Spleen (tissue), 11 donors: Measurements from ENCODE around the gene GPR35. TPM values are rescaled to one million over a fixed set of nuclear protein-coding genes. Genes with fewer than 3 reads are reported as not detected.

ENCODE experiments used
- DNase-seq: peaks from one replicate; pipeline ENCODE4 v3.0.0-alpha.2; 2020
- H3K27ac ChIP-seq, 8 donors: fragments of 200-600 bp; sonication (generic) in 7 of 8; 1 replicate in 4 of 8; 2 replicates in 4 of 8; pipeline versions ENCODE4 v1.5.0 to v1.8.0; 2016 to 2021; ENCODE audit warnings: inconsistent platforms in 4 of 8, mild to moderate bottlenecking in 4 of 8, moderate library complexity in 1 of 8
- H3K27me3 ChIP-seq, 7 donors: fragments of 200-600 bp; sonication (generic) in 6 of 7; replicated peaks in 1 of 7; 1 replicate in 4 of 7; 2 replicates in 3 of 7; pipeline versions ENCODE4 v1.5.0 to v1.8.0; 2016 to 2021; ENCODE audit warnings: inconsistent platforms in 3 of 7, mild to moderate bottlenecking in 1 of 7
- H3K36me3 ChIP-seq, 6 donors: fragments of 200-600 bp; sonication (generic) in 5 of 6; 1 replicate in 4 of 6; 2 replicates in 2 of 6; pipeline versions ENCODE4 v1.5.0 to v1.8.0; 2016 to 2021; ENCODE audit warnings: inconsistent platforms in 2 of 6
- H3K4me1 ChIP-seq, 6 donors: fragments of 200-600 bp; sonication (generic) in 5 of 6; 1 replicate in 3 of 6; 2 replicates in 3 of 6; pipeline versions ENCODE4 v1.5.0 to v1.8.0; 2016 to 2021; ENCODE audit warnings: inconsistent platforms in 3 of 6
- H3K4me3 ChIP-seq, 8 donors: fragments of 200-600 bp; sonication (generic) in 7 of 8; 1 replicate in 4 of 8; 2 replicates in 4 of 8; pipeline versions ENCODE4 v1.5.0 to v1.8.0; 2016 to 2021; ENCODE audit warnings: inconsistent platforms in 4 of 8, mild to moderate bottlenecking in 4 of 8, moderate library complexity in 2 of 8
- H3K9me3 ChIP-seq, 8 donors: fragments of 200-600 bp; sonication (generic) in 7 of 8; 1 replicate in 4 of 8; 2 replicates in 4 of 8; pipeline versions ENCODE4 v1.5.0 to v1.8.0; 2016 to 2021; ENCODE audit warnings: inconsistent platforms in 4 of 8
- POLR2A ChIP-seq, 3 donors: fragments of 450-650 bp; IDR thresholded peaks; one replicate each; pipeline ENCODE4 v1.5.1; 2017; ENCODE audit warnings: antibody characterized with exemption in 3 of 3, mild to moderate bottlenecking in 1 of 3
- POLR2AphosphoS5 ChIP-seq, 3 donors: sonication (generic); formaldehyde crosslinking; IDR thresholded peaks; one replicate each; pipeline ENCODE4 v1.5.1; 2017; ENCODE audit warnings: antibody characterized with exemption in 3 of 3
- WGBS, 5 donors: extraction: QIAGEN DNeasy Blood & Tissue Kit in 3 of 5; methylation state at CpG; one replicate each; pipeline versions ENCODE4 v1.1.5 to v1.1.7; 2013 to 2018; 5-methylcytosine and 5-hydroxymethylcytosine counted together
- intact Hi-C: fragments of 100-400 bp; cut with DNase I; formaldehyde crosslinking; loops from one replicate; pipeline ENCODE4 v1.15.0; 2023; ENCODE audit warnings: low total_unique reads
- polyA plus RNA-seq, 3 donors: library from polyadenylated mRNA; stranded (reverse); fragments of 200-250 nt; gene quantifications; one replicate each; pipeline ENCODE4 v1.2.1, GENCODE V29; 2013
- total RNA-seq, 7 donors: library from RNA; depleted of rRNA in 3 of 7; stranded (reverse); fragments of >200 nt in 3 of 7; fragmentation: NEBNext Ultra II Directional in 4 of 7; extraction: Animal tissue kit (Norgen Biotek cat#: 25700) in 4 of 7; gene quantifications; one replicate each; pipeline versions ENCODE4 v1.1.0 to v1.2.1, GENCODE V29; 2016 to 2021
- TF ChIP-seq, protein P1 (sequence below), 11 experiments: fragments of 200-600 bp in 7 of 11; fragments of 450-650 bp in 4 of 11; sonication (generic) in 4 of 11; IDR thresholded peaks in 8 of 11; conservative IDR thresholded peaks in 3 of 11; 1 replicate in 7 of 11; 2 replicates in 4 of 11; pipeline versions ENCODE4 v1.4.0 to v1.8.0; 2016 to 2021; ENCODE audit warnings: antibody characterized with exemption in 11 of 11, inconsistent platforms in 4 of 11, mild to moderate bottlenecking in 1 of 11
- donor health status: healthy with polysubstance abuse.
- donor health status: DM: no; HTN: no; CAD: no; lungs with moderate emphysema.
- donor health status: DM: no; HTN: no; CAD: no.
- donor health status: Bipolar disorder and iron deficiency.
- donor health status: healthy.
- donor health status: DM: no; HTN: no; CAD: no.
- donor health status: DM: yes; HTN: yes; CAD: no.

GPR35 gene
- total and polyA plus RNA-seq, 10 donors, result 7.4 to 25.3 (median 18.3) TPM

DNA sequence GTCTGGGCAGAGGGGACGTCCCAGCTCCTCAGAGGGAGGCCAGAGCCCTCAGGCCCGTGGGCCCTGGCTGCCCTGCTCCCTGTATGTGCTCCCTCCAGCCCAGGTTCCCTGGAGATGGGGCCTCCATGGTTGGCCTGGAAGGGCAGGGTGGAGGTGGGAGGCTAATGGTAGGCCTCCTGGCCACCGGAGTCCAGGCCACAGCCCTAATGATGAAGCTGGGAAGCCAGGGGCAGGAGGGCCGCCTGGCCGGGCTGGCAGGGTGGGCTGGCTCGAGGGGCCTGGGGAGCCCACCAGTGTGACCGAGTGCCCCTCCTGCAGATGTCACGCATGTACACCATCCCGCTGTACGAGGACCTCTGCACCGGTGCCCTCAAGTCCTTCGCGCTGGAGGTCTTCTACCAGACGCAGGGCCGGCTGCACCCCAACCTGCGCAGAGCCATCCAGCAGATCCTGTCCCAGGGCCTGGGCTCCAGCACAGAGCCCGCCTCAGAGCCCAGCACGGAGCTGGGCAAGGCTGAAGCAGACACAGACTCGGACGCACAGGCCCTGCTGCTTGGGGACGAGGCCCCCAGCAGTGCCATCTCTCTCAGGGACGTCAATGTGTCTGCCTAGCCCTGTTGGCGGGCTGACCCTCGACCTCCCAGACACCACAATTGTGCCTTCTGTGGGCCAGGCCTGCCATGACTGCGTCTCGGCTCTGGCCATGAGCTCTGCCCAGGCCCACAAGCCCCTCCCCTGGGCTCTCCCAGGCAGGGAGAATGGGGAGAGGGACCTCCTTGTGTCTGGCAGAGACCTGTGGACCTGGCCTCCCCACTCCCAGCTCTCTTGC lies 47.8 kb upstream of the GPR35 start:
- WGBS, 5 donors, result 91 to 94% (median 93%) methylated on average over 7 to 26 of the region's 26 CpGs
- Histone ChIP-seq H3K27ac (peak overlapping the region in 1 of 8 donors; percentile 86), H3K27me3 (no peaks in the 10 kb centered on the region), H3K4me1 (peaks cover 4 to 45% (median 24%) of the 10 kb centered on the region in 6 donors), H3K36me3 (peaks cover 3 to 73% (median 62%) of the 10 kb centered on the region in 6 donors), H3K9me3 (peaks cover 0 to 8% (median 6%) of the 10 kb centered on the region in 8 donors), H3K4me3 (no peak overlapping the region)
- intact Hi-C loops, result no loop called here
- DNase-seq, result no peak
- TF ChIP-seq POLR2AphosphoS5 (IDR thresholded peaks at IDR 0.05), result peak in 1 of 3 donors; percentile 1
- TF ChIP-seq, protein P1, sequence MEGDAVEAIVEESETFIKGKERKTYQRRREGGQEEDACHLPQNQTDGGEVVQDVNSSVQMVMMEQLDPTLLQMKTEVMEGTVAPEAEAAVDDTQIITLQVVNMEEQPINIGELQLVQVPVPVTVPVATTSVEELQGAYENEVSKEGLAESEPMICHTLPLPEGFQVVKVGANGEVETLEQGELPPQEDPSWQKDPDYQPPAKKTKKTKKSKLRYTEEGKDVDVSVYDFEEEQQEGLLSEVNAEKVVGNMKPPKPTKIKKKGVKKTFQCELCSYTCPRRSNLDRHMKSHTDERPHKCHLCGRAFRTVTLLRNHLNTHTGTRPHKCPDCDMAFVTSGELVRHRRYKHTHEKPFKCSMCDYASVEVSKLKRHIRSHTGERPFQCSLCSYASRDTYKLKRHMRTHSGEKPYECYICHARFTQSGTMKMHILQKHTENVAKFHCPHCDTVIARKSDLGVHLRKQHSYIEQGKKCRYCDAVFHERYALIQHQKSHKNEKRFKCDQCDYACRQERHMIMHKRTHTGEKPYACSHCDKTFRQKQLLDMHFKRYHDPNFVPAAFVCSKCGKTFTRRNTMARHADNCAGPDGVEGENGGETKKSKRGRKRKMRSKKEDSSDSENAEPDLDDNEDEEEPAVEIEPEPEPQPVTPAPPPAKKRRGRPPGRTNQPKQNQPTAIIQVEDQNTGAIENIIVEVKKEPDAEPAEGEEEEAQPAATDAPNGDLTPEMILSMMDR (IDR thresholded peaks at IDR 0.05 in 8 of 11, conservative IDR thresholded peaks at IDR 0.05 in 3 of 11), result no peak

DNA sequence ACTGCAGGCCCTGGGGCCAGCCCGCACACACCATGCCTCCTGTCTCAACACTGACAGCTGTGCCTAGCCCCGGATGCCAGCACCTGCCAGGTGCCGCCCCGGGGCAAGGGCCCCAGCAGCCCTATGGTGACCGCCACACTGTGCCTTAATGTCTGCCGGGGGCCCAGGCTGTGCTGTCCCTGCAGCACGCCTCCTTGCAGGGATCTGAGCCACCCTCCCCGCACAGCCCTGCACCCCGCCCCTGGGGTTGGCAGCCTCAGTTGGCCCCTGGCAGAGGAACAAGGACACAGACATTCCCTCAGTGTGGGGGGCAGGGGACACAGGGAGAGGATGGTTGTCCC lies 47.2 kb upstream of the GPR35 start:
- H3K36me3 ChIP-seq, result peaks cover 3 to 67% (median 57%) of the 10 kb centered on the region in 6 donors
- peaks cover 4 to 47% (median 24%) of the 10 kb centered on the region in 6 donors for H3K4me1 ChIP-seq
- no peaks in the 10 kb centered on the region for H3K27me3 ChIP-seq
- no peak overlapping the region for H3K4me3 ChIP-seq
- intact Hi-C loops, result no loop called here
- H3K9me3 ChIP-seq, result peaks cover 0 to 8% (median 6%) of the 10 kb centered on the region in 8 donors
- TF ChIP-seq POLR2A (IDR thresholded peaks at IDR 0.05) (no peak), POLR2AphosphoS5 (IDR thresholded peaks at IDR 0.05) (peak in 2 of 3 donors; percentile 3 to 55)
- peak overlapping the region in 2 of 8 donors; percentile 80 to 86 for H3K27ac ChIP-seq
- 92 to 98% (median 95%) methylated on average over 7 to 9 of the region's 9 CpGs for WGBS, 5 donors
- DNase-seq, result no peak

DNA sequence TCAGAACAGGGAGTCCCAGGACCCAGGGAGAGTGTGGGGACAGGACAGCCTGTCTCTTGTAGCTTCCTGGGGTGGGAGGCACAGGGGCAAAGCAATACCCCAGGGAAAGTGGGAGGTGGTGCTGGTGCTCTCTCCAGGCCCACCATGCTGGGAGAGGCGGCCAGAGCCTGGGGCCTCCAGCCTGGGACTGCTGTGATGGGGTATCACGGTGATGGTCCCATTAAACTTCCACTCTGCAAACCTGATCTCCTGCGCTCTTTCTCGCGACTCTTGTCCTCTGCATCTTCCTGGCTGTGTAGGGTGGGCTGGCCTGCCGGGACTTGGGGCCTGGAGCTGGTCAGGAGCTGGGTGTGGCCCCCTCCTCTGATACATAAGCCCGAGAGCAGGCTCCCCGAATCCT lies 46.8 kb upstream of the GPR35 start:
- Histone ChIP-seq H3K27me3 (no peaks in the 10 kb centered on the region), H3K27ac (peak overlapping the region in 3 of 8 donors; percentile 78 to 86 (median 80)), H3K9me3 (peaks cover 0 to 8% (median 6%) of the 10 kb centered on the region in 8 donors), H3K36me3 (peaks cover 3 to 63% (median 54%) of the 10 kb centered on the region in 6 donors), H3K4me1 (peaks cover 4 to 51% (median 24%) of the 10 kb centered on the region in 6 donors), H3K4me3 (no peak overlapping the region)
- 88 to 95% (median 94%) methylated on average over 8 of the region's 8 CpGs for WGBS, 5 donors
- intact Hi-C loops, result no loop called here
- TF ChIP-seq, protein P1 (IDR thresholded peaks at IDR 0.05 in 8 of 11, conservative IDR thresholded peaks at IDR 0.05 in 3 of 11), result no peak
- TF ChIP-seq POLR2AphosphoS5 (IDR thresholded peaks at IDR 0.05), result no peak
- no peak for TF ChIP-seq POLR2A (IDR thresholded peaks at IDR 0.05)
- no peak for DNase-seq

DNA sequence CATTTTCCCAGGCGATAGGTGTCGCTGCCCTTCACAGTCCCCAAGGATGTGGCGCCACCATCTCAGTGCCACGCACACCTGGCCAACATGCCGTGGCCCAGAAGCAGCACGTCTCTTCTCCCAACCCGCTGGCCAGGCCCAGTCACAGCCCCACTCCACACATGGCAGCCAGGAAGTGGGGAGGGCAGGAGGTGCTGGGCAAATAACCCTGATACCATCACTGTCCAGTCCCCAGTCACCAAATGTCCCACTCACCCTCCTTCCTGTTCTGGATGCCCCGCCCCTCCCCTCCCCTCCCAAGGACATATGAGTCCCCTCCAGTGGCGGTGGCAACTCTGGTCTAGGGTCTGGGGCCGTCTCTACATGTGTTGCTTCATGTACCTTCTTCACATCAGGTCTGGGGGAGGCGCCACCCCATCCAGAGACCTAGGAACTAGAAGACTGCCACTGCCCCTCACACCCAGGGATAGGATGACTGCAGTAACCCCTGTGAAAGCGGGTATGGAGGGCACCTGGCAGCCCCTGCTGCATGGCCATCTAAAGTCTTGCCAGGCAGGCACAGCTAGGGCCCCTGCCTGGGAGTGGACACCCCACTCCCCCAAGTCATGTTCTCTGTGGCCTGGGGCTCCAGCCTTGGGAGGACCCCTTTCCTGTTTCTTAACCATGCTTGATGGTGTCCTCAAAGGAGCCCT lies 46.1 kb upstream of the GPR35 start:
- 82 to 89% (median 86%) methylated on average over 12 of the region's 12 CpGs for WGBS, 5 donors
- Histone ChIP-seq H3K36me3 (peaks cover 3 to 56% (median 47%) of the 10 kb centered on the region in 6 donors), H3K4me3 (peak overlapping the region in 1 of 8 donors; percentile 31), H3K27me3 (no peaks in the 10 kb centered on the region), H3K4me1 (peaks cover 7 to 58% (median 29%) of the 10 kb centered on the region in 6 donors), H3K27ac (peak overlapping the region in 7 of 8 donors; percentile 57 to 86 (median 78)), H3K9me3 (peaks cover 0 to 8% (median 6%) of the 10 kb centered on the region in 8 donors)
- TF ChIP-seq POLR2AphosphoS5 (IDR thresholded peaks at IDR 0.05), result peak in 2 of 3 donors; percentile 45 to 53
- TF ChIP-seq, protein P1 (IDR thresholded peaks at IDR 0.05 in 8 of 11, conservative IDR thresholded peaks at IDR 0.05 in 3 of 11), result no peak
- no peak for TF ChIP-seq POLR2A (IDR thresholded peaks at IDR 0.05)
- DNase-seq, result no peak
- intact Hi-C loops, result no loop called here
